Peyer's patch (tissue), 4 donors: ENCODE data around the gene NAT8L. TPM values are rescaled to one million over a fixed set of nuclear protein-coding genes. Genes with fewer than 3 reads are reported as not detected.

Experiments
- DNase-seq, 3 donors: peaks; one replicate each; pipeline ENCODE4 v3.0.0-alpha.2; 2017 to 2019
- H3K27ac ChIP-seq, 4 donors: fragments of 200-600 bp; sonication (generic); one replicate each; pipeline ENCODE4 v1.5.1; 2016 to 2019
- H3K27me3 ChIP-seq, 2 donors: fragments of 200-600 bp; sonication (generic); one replicate each; pipeline ENCODE4 v1.5.1; 2019
- H3K36me3 ChIP-seq, 3 donors: fragments of 200-600 bp; sonication (generic); one replicate each; pipeline ENCODE4 v1.5.1; 2016 to 2019
- H3K4me1 ChIP-seq, 4 donors: fragments of 200-600 bp; sonication (generic); one replicate each; pipeline ENCODE4 v1.5.1; 2016 to 2019
- H3K4me3 ChIP-seq, 4 donors: fragments of 200-600 bp; sonication (generic); 1 replicate in 3 of 4; 2 replicates in 1 of 4; pipeline ENCODE4 v1.5.1; 2016 to 2019; ENCODE audit warnings: mild to moderate bottlenecking in 1 of 4
- H3K9me3 ChIP-seq, 4 donors: fragments of 200-600 bp; sonication (generic); one replicate each; pipeline ENCODE4 v1.5.1; 2016 to 2019; ENCODE audit warnings: mild to moderate bottlenecking in 1 of 4
- CTCF ChIP-seq, 6 experiments: fragments of 450-650 bp in 4 of 6; fragments of 200-600 bp in 2 of 6; sonication (generic) in 1 of 6; IDR thresholded peaks; one replicate each; pipeline ENCODE4 v1.5.1; 2017 to 2019; ENCODE audit warnings: antibody characterized with exemption in 6 of 6, mild to moderate bottlenecking in 3 of 6, moderate library complexity in 1 of 6
- POLR2A ChIP-seq, 2 donors: fragments of 450-650 bp; IDR thresholded peaks; one replicate each; pipeline ENCODE4 v1.5.1; 2017; ENCODE audit warnings: antibody characterized with exemption in 2 of 2, mild to moderate bottlenecking in 2 of 2, moderate library complexity in 2 of 2
- total RNA-seq, 4 donors: library from RNA; depleted of rRNA; stranded (reverse); fragments of >200 nt; gene quantifications; one replicate each; pipeline ENCODE4 v1.1.0, GENCODE V29; 2016

The NAT8L gene
- total RNA-seq, 4 donors from 2014 or later = 0.27 TPM; not detected in 3

GRCh38 chr4:2040391-2041238 lies 18.5 kb upstream of the NAT8L start:
- no peak overlapping the region for H3K27ac ChIP-seq
- peak in 2 of 3 donors; percentile 42 to 43 for DNase-seq
- H3K9me3 ChIP-seq = no peaks in the 10 kb centered on the region
- TF ChIP-seq POLR2A (IDR thresholded peaks at IDR 0.05) (no peak), CTCF (IDR thresholded peaks at IDR 0.05) (no peak)
- H3K4me3 ChIP-seq = peak overlapping the region; percentile 86 to 99 (median 94)
- H3K4me1 ChIP-seq = peaks cover 0 to 28% (median 20%) of the 10 kb centered on the region in 4 donors
- H3K27me3 ChIP-seq = peaks cover 0 to 10% of the 10 kb centered on the region in 2 donors
- H3K36me3 ChIP-seq = no peaks in the 10 kb centered on the region

GRCh38 chr4:2041239-2042130 lies 17.6 kb upstream of the NAT8L start:
- no peaks in the 10 kb centered on the region for H3K36me3 ChIP-seq
- peak overlapping the region in 3 of 4 donors; percentile 17 to 67 (median 55) for H3K27ac ChIP-seq
- no peaks in the 10 kb centered on the region for H3K9me3 ChIP-seq
- peak overlapping the region; percentile 86 to 99 (median 94) for H3K4me3 ChIP-seq
- H3K27me3 ChIP-seq = peaks cover 0 to 10% of the 10 kb centered on the region in 2 donors
- peaks cover 0 to 28% (median 20%) of the 10 kb centered on the region in 4 donors for H3K4me1 ChIP-seq
- TF ChIP-seq POLR2A (IDR thresholded peaks at IDR 0.05) = no peak
- TF ChIP-seq CTCF (IDR thresholded peaks at IDR 0.05) = no peak
- peak; percentile 77 to 92 (median 79) for DNase-seq

- no peak for TF ChIP-seq POLR2A (IDR thresholded peaks at IDR 0.05)
- no peak for TF ChIP-seq CTCF (IDR thresholded peaks at IDR 0.05)
- peak overlapping the region; percentile 86 to 99 (median 94) for H3K4me3 ChIP-seq
- peaks cover 0 to 10% of the 10 kb centered on the region in 2 donors for H3K27me3 ChIP-seq
- H3K4me1 ChIP-seq = peaks cover 0 to 28% (median 20%) of the 10 kb centered on the region in 4 donors
- peak overlapping the region in 3 of 4 donors; percentile 17 to 67 (median 55) for H3K27ac ChIP-seq
- no peaks in the 10 kb centered on the region for H3K9me3 ChIP-seq
- peak; percentile 37 to 58 (median 58) for DNase-seq
- H3K36me3 ChIP-seq = no peaks in the 10 kb centered on the region
Observed at GRCh38 chr4:2042204-2042946, 16.8 kb upstream of the NAT8L start.

GRCh38 chr4:2042947-2043395 lies 16.2 kb upstream of the NAT8L start:
- Histone ChIP-seq H3K36me3 (no peaks in the 10 kb centered on the region), H3K27me3 (peaks cover 0 to 10% of the 10 kb centered on the region in 2 donors)
- TF ChIP-seq CTCF (IDR thresholded peaks at IDR 0.05) (no peak), POLR2A (IDR thresholded peaks at IDR 0.05) (no peak)

More at GRCh38 chr4:2042947-2043395, 16.2 kb upstream of the NAT8L start:
- Histone ChIP-seq H3K9me3 (no peaks in the 10 kb centered on the region), H3K27ac (no peak overlapping the region), H3K4me3 (peak overlapping the region in 3 of 4 donors; percentile 86 to 99 (median 96)), H3K4me1 (peaks cover 0 to 28% (median 20%) of the 10 kb centered on the region in 4 donors)
- DNase-seq = peak in 1 of 3 donors; percentile 34
